GM12878 (cell line): ENCODE results near the gene PSAPL1. TPM values are rescaled to one million over a fixed set of nuclear protein-coding genes. Genes with fewer than 3 reads are reported as not detected.

Experiments
- ATAC-seq: fragments of 200-7000 bp; cut with Tn5 transposase; 3 replicates; pipeline ENCODE4 v1.9.1; 2020; ENCODE audit warnings: mild to moderate bottlenecking, moderate library complexity
- BruUV-seq: library from RNA; stranded (reverse); fragments of 400-500 nt; replicated peaks from 2 replicates; lab custom pipeline; 2021; lab: Mats Ljungman, UMichigan
- CTCF ChIA-PET: fragments of 300-600 bp; sonication (Branson Sonifier 250); formaldehyde crosslinking; extraction: SDS; loops from one replicate; lab custom pipeline; 2021; ENCODE audit warnings: inconsistent platforms; lab: Yijun Ruan, JAX
- POLR2A ChIA-PET: fragments of 350-600 bp; formaldehyde crosslinking; extraction: SDS; loops from one replicate; lab custom pipeline; 2021; ENCODE audit warnings: inconsistent platforms; lab: Charles Lee
- RAD21 ChIA-PET: fragments of 300-600 bp; sonication (Branson Sonifier 250); formaldehyde crosslinking; loops from one replicate; lab custom pipeline; 2023; ENCODE audit warnings: antibody characterized with exemption; ENCODE audit not compliant: unreplicated experiment; lab: Charles Lee
- SMC1A ChIA-PET: fragments of 300-600 bp; sonication (Branson Sonifier 250); formaldehyde crosslinking; loops from one replicate; lab custom pipeline; 2023; ENCODE audit not compliant: unreplicated experiment, uncharacterized antibody; lab: Charles Lee
- DNase-seq: peaks from one replicate; pipeline ENCODE4 v3.0.0-alpha.2; 2011; ENCODE audit warnings: low read depth, low spot score
- FAIRE-seq: peaks from 3 replicates; lab custom pipeline; 2011; peaks lifted over from hg19 to GRCh38; lab: Jason Lieb, UNC
- H2AFZ ChIP-seq: 2 replicates; pipeline ENCODE4 v1.6.0; 2011; ENCODE audit warnings: low read depth, low read length, control low read depth; ENCODE audit not compliant: control insufficient read depth
- H3K27ac ChIP-seq: 2 replicates; pipeline ENCODE4 v1.5.1; 2011; ENCODE audit warnings: control low read depth; ENCODE audit not compliant: control insufficient read depth, insufficient read depth
- H3K27me3 ChIP-seq, 2 experiments: replicated peaks in 1 of 2; 2 replicates each; pipeline versions ENCODE4 v1.6.0 to v1.6.1; 2011; ENCODE audit warnings: low read length in 1 of 2; ENCODE audit not compliant: control insufficient read depth in 2 of 2, insufficient read depth in 2 of 2
- H3K36me3 ChIP-seq, 2 experiments: 2 replicates each; pipeline ENCODE4 v1.5.1; 2011; ENCODE audit warnings: low read length in 1 of 2; ENCODE audit not compliant: control insufficient read depth in 2 of 2, insufficient read depth in 2 of 2
- H3K4me1 ChIP-seq: 2 replicates; pipeline ENCODE4 v1.6.1; 2011; ENCODE audit warnings: mild to moderate bottlenecking, low read length, moderate library complexity, mixed read lengths; ENCODE audit not compliant: control insufficient read depth, insufficient read depth
- H3K4me2 ChIP-seq: 2 replicates; pipeline ENCODE4 v1.6.0; 2011; ENCODE audit warnings: control low read depth; ENCODE audit not compliant: control insufficient read depth, insufficient read depth
- H3K4me3 ChIP-seq: fragments of 200-600 bp; sonication (generic); 2 replicates; pipeline ENCODE4 v1.5.1; 2016
- H3K79me2 ChIP-seq: 2 replicates; pipeline ENCODE4 v1.6.0; 2011; ENCODE audit warnings: low read length; ENCODE audit not compliant: control insufficient read depth, insufficient read depth
- H3K9ac ChIP-seq: 2 replicates; pipeline ENCODE4 v1.8.0; 2011; ENCODE audit warnings: low read length, control low read depth, mixed read lengths; ENCODE audit not compliant: control insufficient read depth, insufficient read depth
- H3K9me3 ChIP-seq: replicated peaks from 3 replicates; pipeline ENCODE4 v1.5.1; 2011; ENCODE audit warnings: mild to moderate bottlenecking, low read length; ENCODE audit not compliant: control insufficient read depth, insufficient read depth
- H4K20me1 ChIP-seq: 2 replicates; pipeline ENCODE4 v1.6.0; 2011; ENCODE audit not compliant: control insufficient read depth, insufficient read depth
- BCLAF1 ChIP-seq: fragments of 450-650 bp; IDR thresholded peaks from 2 replicates; pipeline ENCODE4 v1.6.1; 2017; ENCODE audit warnings: antibody characterized with exemption, mild to moderate bottlenecking, moderate library complexity
- BRCA1 ChIP-seq: IDR thresholded peaks from 2 replicates; pipeline ENCODE4 v1.6.1; 2011; ENCODE audit warnings: low read depth, low read length, improper control_type of control experiment
- DPF2 ChIP-seq: fragments of 450-650 bp; IDR thresholded peaks from 2 replicates; pipeline ENCODE4 v1.6.1; 2017; ENCODE audit warnings: mild to moderate bottlenecking
- HDGF ChIP-seq: fragments of 450-650 bp; IDR thresholded peaks from 2 replicates; pipeline ENCODE4 v1.6.1; 2016; ENCODE audit warnings: antibody characterized with exemption
- JUNB ChIP-seq: IDR thresholded peaks from 2 replicates; pipeline ENCODE4 v1.6.1; 2016; ENCODE audit warnings: antibody characterized with exemption, mild to moderate bottlenecking
- MEF2A ChIP-seq: IDR thresholded peaks from 2 replicates; pipeline ENCODE4 v1.6.1; 2011; ENCODE audit warnings: low read depth, mild to moderate bottlenecking, low read length, moderate library complexity; ENCODE audit not compliant: insufficient read depth
- NR2C1 ChIP-seq: fragments of 450-650 bp; IDR thresholded peaks from 2 replicates; pipeline ENCODE4 v1.6.1; 2017; ENCODE audit warnings: antibody characterized with exemption, mild to moderate bottlenecking, moderate library complexity
- RAD51 ChIP-seq: fragments of 450-650 bp; IDR thresholded peaks from 2 replicates; pipeline ENCODE4 v1.6.1; 2016; ENCODE audit warnings: moderate library complexity, mild to moderate bottlenecking, inconsistent platforms
- RB1 ChIP-seq: fragments of 450-650 bp; formaldehyde crosslinking; IDR thresholded peaks from 2 replicates; pipeline ENCODE4 v1.6.1; 2017; ENCODE audit warnings: mild to moderate bottlenecking, borderline replicate concordance
- RBBP5 ChIP-seq: fragments of 200-600 bp; sonication (generic); conservative IDR thresholded peaks from 2 replicates; pipeline ENCODE4 v1.6.1; 2016
- SP1 ChIP-seq: IDR thresholded peaks from one replicate; pipeline ENCODE4 v1.6.1; 2011; ENCODE audit warnings: low read depth, low read length
- STAT1 ChIP-seq: fragments of 450-650 bp; conservative IDR thresholded peaks from 2 replicates; pipeline ENCODE4 v1.6.1; 2014; ENCODE audit warnings: antibody characterized with exemption, mild to moderate bottlenecking
- TAF1 ChIP-seq: IDR thresholded peaks from 2 replicates; pipeline ENCODE4 v1.6.1; 2011; ENCODE audit warnings: mild to moderate bottlenecking, low read depth, low read length, borderline replicate concordance
- TARDBP ChIP-seq: IDR thresholded peaks from 2 replicates; pipeline ENCODE4 v1.6.1; 2016; ENCODE audit warnings: borderline replicate concordance
- TCF12 ChIP-seq: IDR thresholded peaks from 2 replicates; pipeline ENCODE4 v1.6.1; 2011; ENCODE audit warnings: low read depth, mild to moderate bottlenecking, low read length
- WGBS: methylation state at CpG from one replicate; pipeline ENCODE4 v1.1.6; 2016; ENCODE audit warnings: low lambda C conversion rate; ENCODE audit not compliant: insufficient replicate concordance, insufficient coverage; ENCODE audit errors: missing lambda C conversion rate; 5-methylcytosine and 5-hydroxymethylcytosine counted together
- in situ Hi-C: fragments of 300-500 bp; cut with MboI; formaldehyde crosslinking; loops from 9 replicates; pipeline ENCODE4 v1.14.3; 2018; ENCODE audit warnings: mixed read lengths
- intact Hi-C: fragments of 100-400 bp; cut with micrococcal nuclease; formaldehyde crosslinking; loops from one replicate; pipeline ENCODE4 v1.14.2; 2022; ENCODE audit not compliant: unreplicated experiment
- polyA plus RNA-seq, 11 experiments: library from polyadenylated mRNA; depleted of rRNA in 4 of 11; unstranded in 6 of 11; stranded (reverse) in 5 of 11; fragments of >200 nt; fragmentation: Nextera tagmentation in 4 of 11; fragmentation: Illumina TruSeq in 1 of 11; extraction: Ambion mirVana in 4 of 11; extraction: Trizol in 1 of 11; gene quantifications; 1 replicate in 1 of 11; 2 replicates in 10 of 11; pipeline versions ENCODE4 v1.2.1 to v1.2.3, GENCODE V29; 2011 to 2016; ENCODE audit warnings: inconsistent platforms in 2 of 11, missing spikeins in 2 of 11, low read depth in 1 of 11
- total RNA-seq, 4 experiments: library from RNA; depleted of rRNA in 3 of 4; stranded (reverse); fragments of >200 nt in 3 of 4; fragmentation: Illumina TruSeq in 1 of 4; extraction: Trizol in 1 of 4; gene quantifications; 2 replicates each; pipeline versions ENCODE4 v1.2.1 to v1.2.3, GENCODE V29; 2013 to 2021
- TF ChIP-seq, protein P1 (sequence below): fragments of 450-650 bp; IDR thresholded peaks from 2 replicates; pipeline ENCODE4 v1.6.1; 2017; ENCODE audit warnings: mild to moderate bottlenecking, low read depth, inconsistent platforms; ENCODE audit not compliant: poor library complexity, severe bottlenecking
- TF ChIP-seq, protein P2 (sequence below): IDR thresholded peaks from 2 replicates; pipeline ENCODE4 v1.6.1; 2012; ENCODE audit warnings: mild to moderate bottlenecking, low read depth, low read length

PSAPL1 gene
- total and polyA plus RNA-seq, 10 of the 15 experiments (the other 5 are each of a cell fraction or from before 2014, with no cell fraction given) = not detected

DNA sequence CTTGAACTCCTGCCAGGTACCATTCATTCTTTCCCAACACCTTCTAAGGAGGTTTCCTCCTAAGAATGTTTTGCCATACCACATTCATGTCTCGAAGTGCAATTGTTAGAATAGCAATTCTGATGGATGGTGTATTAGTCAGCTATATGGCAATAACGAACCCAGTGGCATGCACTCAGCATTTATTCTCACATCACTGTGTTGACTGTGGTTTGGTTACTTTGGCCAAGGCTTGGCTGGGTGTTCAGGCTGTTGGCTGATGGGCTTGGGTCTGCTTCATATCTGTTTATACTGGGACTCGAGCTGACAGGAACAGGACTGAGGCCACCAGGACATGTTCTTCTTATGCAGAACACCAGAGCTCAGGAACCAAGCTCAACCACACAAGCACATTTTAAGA lies 31.7 kb downstream of the PSAPL1 start:
- no peak overlapping the region for H3K27ac ChIP-seq
- no peak for TF ChIP-seq RB1
- no peak for TF ChIP-seq DPF2
- TF ChIP-seq, protein P1, sequence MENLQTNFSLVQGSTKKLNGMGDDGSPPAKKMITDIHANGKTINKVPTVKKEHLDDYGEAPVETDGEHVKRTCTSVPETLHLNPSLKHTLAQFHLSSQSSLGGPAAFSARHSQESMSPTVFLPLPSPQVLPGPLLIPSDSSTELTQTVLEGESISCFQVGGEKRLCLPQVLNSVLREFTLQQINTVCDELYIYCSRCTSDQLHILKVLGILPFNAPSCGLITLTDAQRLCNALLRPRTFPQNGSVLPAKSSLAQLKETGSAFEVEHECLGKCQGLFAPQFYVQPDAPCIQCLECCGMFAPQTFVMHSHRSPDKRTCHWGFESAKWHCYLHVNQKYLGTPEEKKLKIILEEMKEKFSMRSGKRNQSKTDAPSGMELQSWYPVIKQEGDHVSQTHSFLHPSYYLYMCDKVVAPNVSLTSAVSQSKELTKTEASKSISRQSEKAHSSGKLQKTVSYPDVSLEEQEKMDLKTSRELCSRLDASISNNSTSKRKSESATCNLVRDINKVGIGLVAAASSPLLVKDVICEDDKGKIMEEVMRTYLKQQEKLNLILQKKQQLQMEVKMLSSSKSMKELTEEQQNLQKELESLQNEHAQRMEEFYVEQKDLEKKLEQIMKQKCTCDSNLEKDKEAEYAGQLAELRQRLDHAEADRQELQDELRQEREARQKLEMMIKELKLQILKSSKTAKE = no peak
- TF ChIP-seq TAF1 = no peak
- no peak for TF ChIP-seq RAD51
- no peak for TF ChIP-seq MEF2A
- TF ChIP-seq JUNB = no peak
- TF ChIP-seq BCLAF1 = no peak
- TF ChIP-seq, protein P2, sequence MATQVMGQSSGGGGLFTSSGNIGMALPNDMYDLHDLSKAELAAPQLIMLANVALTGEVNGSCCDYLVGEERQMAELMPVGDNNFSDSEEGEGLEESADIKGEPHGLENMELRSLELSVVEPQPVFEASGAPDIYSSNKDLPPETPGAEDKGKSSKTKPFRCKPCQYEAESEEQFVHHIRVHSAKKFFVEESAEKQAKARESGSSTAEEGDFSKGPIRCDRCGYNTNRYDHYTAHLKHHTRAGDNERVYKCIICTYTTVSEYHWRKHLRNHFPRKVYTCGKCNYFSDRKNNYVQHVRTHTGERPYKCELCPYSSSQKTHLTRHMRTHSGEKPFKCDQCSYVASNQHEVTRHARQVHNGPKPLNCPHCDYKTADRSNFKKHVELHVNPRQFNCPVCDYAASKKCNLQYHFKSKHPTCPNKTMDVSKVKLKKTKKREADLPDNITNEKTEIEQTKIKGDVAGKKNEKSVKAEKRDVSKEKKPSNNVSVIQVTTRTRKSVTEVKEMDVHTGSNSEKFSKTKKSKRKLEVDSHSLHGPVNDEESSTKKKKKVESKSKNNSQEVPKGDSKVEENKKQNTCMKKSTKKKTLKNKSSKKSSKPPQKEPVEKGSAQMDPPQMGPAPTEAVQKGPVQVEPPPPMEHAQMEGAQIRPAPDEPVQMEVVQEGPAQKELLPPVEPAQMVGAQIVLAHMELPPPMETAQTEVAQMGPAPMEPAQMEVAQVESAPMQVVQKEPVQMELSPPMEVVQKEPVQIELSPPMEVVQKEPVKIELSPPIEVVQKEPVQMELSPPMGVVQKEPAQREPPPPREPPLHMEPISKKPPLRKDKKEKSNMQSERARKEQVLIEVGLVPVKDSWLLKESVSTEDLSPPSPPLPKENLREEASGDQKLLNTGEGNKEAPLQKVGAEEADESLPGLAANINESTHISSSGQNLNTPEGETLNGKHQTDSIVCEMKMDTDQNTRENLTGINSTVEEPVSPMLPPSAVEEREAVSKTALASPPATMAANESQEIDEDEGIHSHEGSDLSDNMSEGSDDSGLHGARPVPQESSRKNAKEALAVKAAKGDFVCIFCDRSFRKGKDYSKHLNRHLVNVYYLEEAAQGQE = no peak
- no peak for TF ChIP-seq HDGF
- TF ChIP-seq SP1 = no peak
- TF ChIP-seq RBBP5 = no peak
- TF ChIP-seq TARDBP = no peak
- no peak for TF ChIP-seq BRCA1
- TF ChIP-seq NR2C1 = no peak
- no peak for TF ChIP-seq STAT1
- no peak for TF ChIP-seq TCF12
- CTCF ChIA-PET = no interaction called here
- H3K4me3 ChIP-seq = no peak overlapping the region
- POLR2A ChIA-PET = no interaction called here
- no peak overlapping the region for H2AFZ ChIP-seq
- FAIRE-seq (no peak), DNase-seq (no peak), ATAC-seq (no peak)
- RAD21 ChIA-PET = no interaction called here
- no peak overlapping the region for H3K9ac ChIP-seq
- no peaks in the 10 kb centered on the region for H3K36me3 ChIP-seq
- no peaks in the 10 kb centered on the region for H3K4me1 ChIP-seq
- SMC1A ChIA-PET = no interaction called here
- H3K4me2 ChIP-seq = no peak overlapping the region
- H3K9me3 ChIP-seq = no peaks in the 10 kb centered on the region
- 3% methylated on average over 3 of the region's 3 CpGs for WGBS
- in situ Hi-C loops = no loop called here
- H3K27me3 ChIP-seq = no peaks in the 10 kb centered on the region
- BruUV-seq = no TSS peak
- no peaks in the 10 kb centered on the region for H3K79me2 ChIP-seq
- intact Hi-C loops = no loop called here
- no peaks in the 10 kb centered on the region for H4K20me1 ChIP-seq
